Thoracic aorta (tissue), 2 donors: ENCODE measurements around the gene ANKRD17. TPM values are rescaled to one million over a fixed set of nuclear protein-coding genes. Genes with fewer than 3 reads are reported as not detected.

ENCODE experiments used
- ATAC-seq: fragments of 150-250 bp; one replicate; pipeline ENCODE4 v1.8.0; 2017; ENCODE audit warnings: low read depth; ENCODE audit not compliant: insufficient number of reproducible peaks, low FRiP score
- DNase-seq: peaks from one replicate; pipeline ENCODE4 v3.0.0-alpha.2; 2020; ENCODE audit warnings: low spot score
- H3K27ac ChIP-seq, 2 donors: fragments of 200-600 bp; sonication (generic); 1 replicate in 1 of 2; 2 replicates in 1 of 2; pipeline ENCODE4 v1.5.1; 2016; ENCODE audit warnings: mild to moderate bottlenecking in 2 of 2, moderate library complexity in 2 of 2
- H3K27me3 ChIP-seq: fragments of 200-600 bp; sonication (generic); replicated peaks from 2 replicates; pipeline ENCODE4 v1.6.0; 2016; ENCODE audit warnings: mild to moderate bottlenecking; ENCODE audit not compliant: insufficient read depth
- H3K36me3 ChIP-seq: fragments of 200-600 bp; sonication (generic); one replicate; pipeline ENCODE4 v1.5.1; 2016
- H3K4me1 ChIP-seq, 2 donors: fragments of 200-600 bp; sonication (generic); 1 replicate in 1 of 2; 2 replicates in 1 of 2; pipeline versions ENCODE4 v1.5.1 to v1.6.0; 2016; ENCODE audit warnings: low read depth in 2 of 2, mild to moderate bottlenecking in 1 of 2; ENCODE audit not compliant: control insufficient read depth in 1 of 2
- H3K4me3 ChIP-seq: fragments of 200-600 bp; sonication (generic); 2 replicates; pipeline ENCODE4 v1.5.1; 2016; ENCODE audit warnings: mild to moderate bottlenecking
- H3K9me3 ChIP-seq: fragments of 200-600 bp; sonication (generic); 2 replicates; pipeline ENCODE4 v1.5.1; 2016
- total RNA-seq, 2 donors: library from RNA; depleted of rRNA; stranded (reverse); fragments of >200 nt; gene quantifications; one replicate each; pipeline versions ENCODE4 v1.1.0 to v1.2.3, GENCODE V29; 2016
- TF ChIP-seq, protein P1 (sequence below): fragments of 200-600 bp; sonication (generic); IDR thresholded peaks from one replicate; pipeline ENCODE4 v1.5.1; 2019; ENCODE audit warnings: antibody characterized with exemption

Gene ANKRD17
- total RNA-seq, 2 donors from 2014 or later: 49.3 to 58.8 TPM

- DNase-seq (no peak), ATAC-seq (no peak)
- Histone ChIP-seq H3K4me3 (no peak overlapping the region), H3K9me3 (no peaks in the 10 kb centered on the region), H3K36me3 (peaks cover 6% of the 10 kb centered on the region), H3K27ac (no peak overlapping the region), H3K4me1 (no peaks in the 10 kb centered on the region), H3K27me3 (no peaks in the 10 kb centered on the region)
- TF ChIP-seq, protein P1, sequence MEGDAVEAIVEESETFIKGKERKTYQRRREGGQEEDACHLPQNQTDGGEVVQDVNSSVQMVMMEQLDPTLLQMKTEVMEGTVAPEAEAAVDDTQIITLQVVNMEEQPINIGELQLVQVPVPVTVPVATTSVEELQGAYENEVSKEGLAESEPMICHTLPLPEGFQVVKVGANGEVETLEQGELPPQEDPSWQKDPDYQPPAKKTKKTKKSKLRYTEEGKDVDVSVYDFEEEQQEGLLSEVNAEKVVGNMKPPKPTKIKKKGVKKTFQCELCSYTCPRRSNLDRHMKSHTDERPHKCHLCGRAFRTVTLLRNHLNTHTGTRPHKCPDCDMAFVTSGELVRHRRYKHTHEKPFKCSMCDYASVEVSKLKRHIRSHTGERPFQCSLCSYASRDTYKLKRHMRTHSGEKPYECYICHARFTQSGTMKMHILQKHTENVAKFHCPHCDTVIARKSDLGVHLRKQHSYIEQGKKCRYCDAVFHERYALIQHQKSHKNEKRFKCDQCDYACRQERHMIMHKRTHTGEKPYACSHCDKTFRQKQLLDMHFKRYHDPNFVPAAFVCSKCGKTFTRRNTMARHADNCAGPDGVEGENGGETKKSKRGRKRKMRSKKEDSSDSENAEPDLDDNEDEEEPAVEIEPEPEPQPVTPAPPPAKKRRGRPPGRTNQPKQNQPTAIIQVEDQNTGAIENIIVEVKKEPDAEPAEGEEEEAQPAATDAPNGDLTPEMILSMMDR: no peak
Observed at GRCh38 chr4:73051625-73052024, 207.0 kb downstream of the ANKRD17 start.

DNA sequence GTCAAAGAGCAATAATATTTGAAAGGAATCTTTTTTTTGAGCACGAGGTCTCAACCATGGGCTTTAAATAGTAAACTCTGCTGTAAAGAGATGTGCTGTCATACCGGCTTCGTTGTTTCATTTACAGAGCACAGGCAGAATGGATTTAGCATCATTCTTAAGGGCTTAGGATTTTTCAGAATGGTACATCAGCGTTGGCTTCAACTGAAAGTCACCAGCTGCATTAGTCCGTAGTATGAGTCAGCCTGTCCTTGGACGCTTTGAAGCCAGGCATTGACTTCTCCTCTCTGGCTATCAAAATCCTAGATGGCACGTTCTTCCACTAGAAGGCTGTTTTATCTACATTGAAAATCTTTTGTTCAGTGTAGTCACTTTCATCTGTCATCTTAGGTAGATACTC is 212.7 kb downstream of the ANKRD17 start:
- ATAC-seq (no peak), DNase-seq (no peak)
- no peaks in the 10 kb centered on the region for H3K36me3 ChIP-seq
- no peak overlapping the region for H3K27ac ChIP-seq
- no peaks in the 10 kb centered on the region for H3K4me1 ChIP-seq
- H3K4me3 ChIP-seq: no peak overlapping the region
- TF ChIP-seq, protein P1: no peak
- H3K27me3 ChIP-seq: no peaks in the 10 kb centered on the region
- H3K9me3 ChIP-seq: no peaks in the 10 kb centered on the region

GRCh38 chr4:73037057-73037456 is 221.5 kb downstream of the ANKRD17 start:
- Histone ChIP-seq H3K4me3 (no peak overlapping the region), H3K36me3 (no peaks in the 10 kb centered on the region), H3K27me3 (no peaks in the 10 kb centered on the region), H3K9me3 (peaks cover 6% of the 10 kb centered on the region), H3K27ac (no peak overlapping the region), H3K4me1 (no peaks in the 10 kb centered on the region)
- DNase-seq (no peak), ATAC-seq (no peak)
- TF ChIP-seq, protein P1: no peak

- no peaks in the 10 kb centered on the region for H3K36me3 ChIP-seq
- no peak for ATAC-seq
- H3K27me3 ChIP-seq: no peaks in the 10 kb centered on the region
- no peak for DNase-seq
- peaks cover 6% of the 10 kb centered on the region for H3K9me3 ChIP-seq
- no peak overlapping the region for H3K27ac ChIP-seq
- H3K4me3 ChIP-seq: no peak overlapping the region
- no peaks in the 10 kb centered on the region for H3K4me1 ChIP-seq
- TF ChIP-seq, protein P1: no peak
Observed at GRCh38 chr4:73036123-73036522, 222.5 kb downstream of the ANKRD17 start.

DNA sequence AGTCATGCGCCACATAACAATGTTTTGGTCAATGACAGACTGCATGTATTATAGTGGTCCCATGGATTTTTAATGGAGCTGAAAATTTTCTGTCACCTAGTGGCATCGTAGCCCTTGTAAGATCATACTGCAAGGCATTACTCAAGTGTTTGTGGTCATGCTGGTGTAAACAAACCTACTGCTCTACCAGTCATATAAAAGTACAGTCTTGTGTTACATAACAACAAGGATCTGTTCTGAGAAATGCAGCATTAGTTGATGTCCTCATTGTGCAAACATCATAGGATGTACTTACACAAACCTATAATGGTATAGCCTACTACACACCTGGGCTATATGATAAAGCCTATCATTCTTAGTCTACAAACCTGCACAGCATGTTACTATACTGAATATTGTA is 223.7 kb downstream of the ANKRD17 start:
- Histone ChIP-seq H3K27ac (no peak overlapping the region), H3K36me3 (no peaks in the 10 kb centered on the region), H3K27me3 (no peaks in the 10 kb centered on the region), H3K4me1 (no peaks in the 10 kb centered on the region), H3K4me3 (no peak overlapping the region), H3K9me3 (peaks cover 8% of the 10 kb centered on the region)
- DNase-seq (no peak), ATAC-seq (no peak)
- TF ChIP-seq, protein P1: no peak
